Left forelimb (tissue), 1 donor: ENCODE results near the gene CDH13.

Experiments used
- DNase-seq: peaks from one replicate; pipeline ENCODE4 v3.0.0-alpha.2; 2018; ENCODE audit warnings: low spot score

CDH13 gene

GRCh38 chr16:83615953-83616350 is 989.2 kb downstream of the CDH13 start:
- DNase-seq, result no peak

GRCh38 chr16:83619381-83620150 is 992.8 kb downstream of the CDH13 start:
- DNase-seq, result no peak

GRCh38 chr16:83622010-83622409 is 995.2 kb downstream of the CDH13 start:
- DNase-seq, result no peak

- no peak for DNase-seq
These were observed 996.4 kb downstream of the CDH13 start for GRCh38 chr16:83623091-83623730.

GRCh38 chr16:83623892-83624291 is 997.1 kb downstream of the CDH13 start:
- DNase-seq, result no peak

GRCh38 chr16:83624429-83625120 is 997.8 kb downstream of the CDH13 start:
- DNase-seq, result no peak

- DNase-seq, result no peak
These were observed 999.4 kb downstream of the CDH13 start for GRCh38 chr16:83626204-83626603.

- no peak for DNase-seq
These were observed 999.9 kb downstream of the CDH13 start for GRCh38 chr16:83626676-83627075.

GRCh38 chr16:83627996-83628395 is 1001.2 kb downstream of the CDH13 start:
- DNase-seq, result no peak

GRCh38 chr16:83629426-83629825 is 1002.7 kb downstream of the CDH13 start:
- no peak for DNase-seq

GRCh38 chr16:83629836-83630235 is 1003.1 kb downstream of the CDH13 start:
- DNase-seq, result no peak

GRCh38 chr16:83630979-83631378 is 1004.2 kb downstream of the CDH13 start:
- no peak for DNase-seq

GRCh38 chr16:83633286-83633685 is 1006.5 kb downstream of the CDH13 start:
- DNase-seq, result no peak

- DNase-seq, result no peak
These were observed 1021.6 kb downstream of the CDH13 start for GRCh38 chr16:83648347-83648746.

GRCh38 chr16:83651871-83652270 is 1025.1 kb downstream of the CDH13 start:
- DNase-seq, result no peak

GRCh38 chr16:83652943-83653342 is 1026.2 kb downstream of the CDH13 start:
- DNase-seq, result no peak

- DNase-seq, result no peak
These were observed 1027.0 kb downstream of the CDH13 start for GRCh38 chr16:83653785-83654184.

- no peak for DNase-seq
These were observed 1033.5 kb downstream of the CDH13 start for GRCh38 chr16:83660282-83660681.

GRCh38 chr16:83661656-83662055 is 1034.9 kb downstream of the CDH13 start:
- no peak for DNase-seq

GRCh38 chr16:83666449-83666848 is 1039.7 kb downstream of the CDH13 start:
- DNase-seq, result no peak

- DNase-seq, result no peak
These were observed 1042.7 kb downstream of the CDH13 start for GRCh38 chr16:83669456-83669855.

- DNase-seq, result peak; percentile 49
These were observed 1048.3 kb downstream of the CDH13 start for GRCh38 chr16:83674931-83675535.

GRCh38 chr16:83676086-83676485 is 1049.3 kb downstream of the CDH13 start:
- DNase-seq, result peak; percentile 51
